ENCODE measurements around the gene NCAM1.

NCAM1 gene

DNA sequence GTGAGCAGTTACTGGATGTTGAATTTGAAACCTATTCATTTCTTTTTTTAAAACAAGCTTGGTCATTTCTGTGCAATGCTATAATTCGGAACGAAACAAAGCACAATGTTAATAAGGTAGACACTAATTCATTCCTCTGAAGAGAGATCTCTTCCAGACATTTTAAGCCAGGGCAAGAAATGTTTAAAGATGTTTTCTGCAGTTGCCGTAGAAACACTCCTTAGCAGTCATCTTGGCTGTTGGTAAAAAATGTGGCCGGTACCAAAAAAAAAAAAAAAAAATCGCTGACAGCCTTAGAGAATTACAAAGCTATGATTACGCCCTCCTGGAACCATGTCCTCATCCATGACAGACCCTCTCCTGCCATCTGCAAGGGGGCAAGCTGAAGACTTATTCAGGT, 286.7 kb downstream of the NCAM1 start:
- no peaks in the 10 kb centered on the region for H3K36me3 ChIP-seq (replicated peaks; ENCODE audit: low read depth, low read length)
- H3K4me2 ChIP-seq (ENCODE audit: low read length) = no peak overlapping the region
- H3K4me3 ChIP-seq (ENCODE audit: low read length) = no peak overlapping the region
- no peak overlapping the region for H2AFZ ChIP-seq (ENCODE audit: low read depth, low read length)
- TF ChIP-seq EZH2phosphoT487 (IDR thresholded peaks at IDR 0.05; ENCODE audit: low read depth) = no peak
- TF ChIP-seq, protein P1, sequence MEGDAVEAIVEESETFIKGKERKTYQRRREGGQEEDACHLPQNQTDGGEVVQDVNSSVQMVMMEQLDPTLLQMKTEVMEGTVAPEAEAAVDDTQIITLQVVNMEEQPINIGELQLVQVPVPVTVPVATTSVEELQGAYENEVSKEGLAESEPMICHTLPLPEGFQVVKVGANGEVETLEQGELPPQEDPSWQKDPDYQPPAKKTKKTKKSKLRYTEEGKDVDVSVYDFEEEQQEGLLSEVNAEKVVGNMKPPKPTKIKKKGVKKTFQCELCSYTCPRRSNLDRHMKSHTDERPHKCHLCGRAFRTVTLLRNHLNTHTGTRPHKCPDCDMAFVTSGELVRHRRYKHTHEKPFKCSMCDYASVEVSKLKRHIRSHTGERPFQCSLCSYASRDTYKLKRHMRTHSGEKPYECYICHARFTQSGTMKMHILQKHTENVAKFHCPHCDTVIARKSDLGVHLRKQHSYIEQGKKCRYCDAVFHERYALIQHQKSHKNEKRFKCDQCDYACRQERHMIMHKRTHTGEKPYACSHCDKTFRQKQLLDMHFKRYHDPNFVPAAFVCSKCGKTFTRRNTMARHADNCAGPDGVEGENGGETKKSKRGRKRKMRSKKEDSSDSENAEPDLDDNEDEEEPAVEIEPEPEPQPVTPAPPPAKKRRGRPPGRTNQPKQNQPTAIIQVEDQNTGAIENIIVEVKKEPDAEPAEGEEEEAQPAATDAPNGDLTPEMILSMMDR (IDR thresholded peaks at IDR 0.05; ENCODE audit: low read depth, low read length) = no peak
- H3K4me1 ChIP-seq (ENCODE audit: low read length) = no peaks in the 10 kb centered on the region
- no peak overlapping the region for H3K9ac ChIP-seq (ENCODE audit: low read length)
- H3K27me3 ChIP-seq (ENCODE audit: low read depth, low read length) = peaks cover 15% of the 10 kb centered on the region
- H3K79me2 ChIP-seq (ENCODE audit: low read length) = no peaks in the 10 kb centered on the region
- no peak overlapping the region for H3K27ac ChIP-seq (ENCODE audit: low read length)
- no peaks in the 10 kb centered on the region for H3K9me3 ChIP-seq (ENCODE audit: insufficient read depth, low read length)
- H4K20me1 ChIP-seq (ENCODE audit: insufficient read depth, low read length) = no peaks in the 10 kb centered on the region

DNA sequence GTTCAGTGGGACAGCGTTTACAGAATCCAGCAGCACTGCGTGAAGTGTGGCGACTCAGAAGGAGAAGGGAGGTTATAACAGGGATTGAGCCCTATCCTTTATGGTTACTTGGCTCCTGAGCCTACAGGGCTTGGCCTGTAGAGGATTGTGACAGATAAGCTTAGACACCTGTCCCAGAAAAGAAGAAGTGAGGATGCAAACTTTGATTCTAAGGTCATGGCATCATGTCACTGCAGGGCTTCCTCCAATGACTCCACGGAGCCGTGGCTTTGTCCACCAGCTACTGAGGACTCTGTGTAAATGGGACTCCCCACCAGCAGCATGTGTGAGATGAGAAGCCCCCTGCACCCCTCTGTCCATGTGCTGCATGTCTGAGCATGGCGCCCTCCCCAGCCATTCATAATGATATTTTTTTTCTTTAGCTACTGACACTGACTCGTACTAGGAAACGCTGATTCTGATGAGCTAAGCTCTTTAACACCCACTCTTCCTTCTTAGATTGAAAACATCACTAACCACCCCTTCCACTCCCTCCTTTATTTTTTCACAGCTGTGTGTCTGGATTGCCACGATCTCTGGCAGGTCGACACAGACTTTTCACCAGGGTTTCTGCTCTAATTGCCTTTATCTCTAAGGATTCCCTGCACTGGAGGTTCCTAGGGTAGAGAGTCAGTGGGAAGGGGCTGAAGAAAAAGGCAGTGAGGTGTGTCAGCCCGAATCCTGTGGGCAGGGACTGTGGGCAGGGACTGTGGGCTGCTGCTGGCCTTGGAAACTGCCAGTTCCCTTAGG, 287.7 kb downstream of the NCAM1 start:
- H3K27me3 ChIP-seq (ENCODE audit: low read depth, low read length) = peaks cover 22% of the 10 kb centered on the region
- TF ChIP-seq, protein P1 (IDR thresholded peaks at IDR 0.05; ENCODE audit: low read depth, low read length) = no peak
- TF ChIP-seq EZH2phosphoT487 (IDR thresholded peaks at IDR 0.05; ENCODE audit: low read depth) = no peak
- no peaks in the 10 kb centered on the region for H3K4me1 ChIP-seq (ENCODE audit: low read length)

DNA sequence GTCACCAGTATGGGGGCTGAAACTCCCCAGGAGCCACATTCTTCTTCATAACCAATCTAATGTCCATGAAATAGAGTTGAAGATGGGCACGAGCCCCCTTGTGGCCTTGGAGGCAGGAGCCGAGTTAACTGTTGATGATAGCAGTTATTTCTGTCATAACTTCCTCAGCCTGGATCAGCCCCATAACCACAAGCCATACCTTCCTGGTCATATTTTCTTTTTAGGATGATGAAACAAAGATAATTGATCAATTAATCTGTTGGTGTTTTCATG, 288.2 kb downstream of the NCAM1 start:
- no peaks in the 10 kb centered on the region for H4K20me1 ChIP-seq (ENCODE audit: insufficient read depth, low read length)
- H3K4me2 ChIP-seq (ENCODE audit: low read length) = no peak overlapping the region
- peaks cover 22% of the 10 kb centered on the region for H3K27me3 ChIP-seq (ENCODE audit: low read depth, low read length)

More for the DNA sequence above, 287.7 kb downstream of the NCAM1 start:
- H3K36me3 ChIP-seq (replicated peaks; ENCODE audit: low read depth, low read length) = no peaks in the 10 kb centered on the region
- no peak overlapping the region for H3K4me3 ChIP-seq (ENCODE audit: low read length)
- H3K4me2 ChIP-seq (ENCODE audit: low read length) = no peak overlapping the region
- H4K20me1 ChIP-seq (ENCODE audit: insufficient read depth, low read length) = no peaks in the 10 kb centered on the region
- H3K27ac ChIP-seq (ENCODE audit: low read length) = no peak overlapping the region
- H3K9me3 ChIP-seq (ENCODE audit: insufficient read depth, low read length) = no peaks in the 10 kb centered on the region
- no peaks in the 10 kb centered on the region for H3K79me2 ChIP-seq (ENCODE audit: low read length)
- no peak overlapping the region for H3K9ac ChIP-seq (ENCODE audit: low read length)
- H2AFZ ChIP-seq (ENCODE audit: low read depth, low read length) = no peak overlapping the region

DNA sequence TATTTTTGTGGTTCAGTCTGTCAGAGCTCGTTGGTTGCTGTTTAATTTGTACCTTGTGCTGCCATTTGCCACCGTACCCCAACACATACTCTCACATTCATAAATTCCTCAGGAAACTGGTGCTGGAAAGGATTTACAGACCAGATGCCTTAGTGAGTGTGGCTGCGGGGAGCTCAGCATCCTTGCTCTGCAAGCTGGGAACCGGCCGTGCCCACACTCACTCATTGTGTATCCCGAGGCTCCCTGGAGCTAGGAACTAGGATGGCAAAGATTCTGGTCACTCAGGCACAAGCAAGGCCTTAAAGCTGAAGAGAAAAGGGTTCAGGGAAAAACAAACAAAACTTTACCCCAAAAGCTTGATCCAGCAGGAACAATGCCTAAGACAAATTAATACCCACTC, 288.6 kb downstream of the NCAM1 start:
- no peak overlapping the region for H3K27ac ChIP-seq (ENCODE audit: low read length)
- no peak overlapping the region for H2AFZ ChIP-seq (ENCODE audit: low read depth, low read length)
- no peak overlapping the region for H3K4me3 ChIP-seq (ENCODE audit: low read length)
- H3K36me3 ChIP-seq (replicated peaks; ENCODE audit: low read depth, low read length) = no peaks in the 10 kb centered on the region
- no peaks in the 10 kb centered on the region for H3K9me3 ChIP-seq (ENCODE audit: insufficient read depth, low read length)
- no peaks in the 10 kb centered on the region for H3K4me1 ChIP-seq (ENCODE audit: low read length)
- TF ChIP-seq, protein P1 (IDR thresholded peaks at IDR 0.05; ENCODE audit: low read depth, low read length) = no peak
- no peak for TF ChIP-seq EZH2phosphoT487 (IDR thresholded peaks at IDR 0.05; ENCODE audit: low read depth)
- no peak overlapping the region for H3K9ac ChIP-seq (ENCODE audit: low read length)
- no peaks in the 10 kb centered on the region for H4K20me1 ChIP-seq (ENCODE audit: insufficient read depth, low read length)
- no peak overlapping the region for H3K4me2 ChIP-seq (ENCODE audit: low read length)
- H3K27me3 ChIP-seq (ENCODE audit: low read depth, low read length) = peaks cover 22% of the 10 kb centered on the region
- H3K79me2 ChIP-seq (ENCODE audit: low read length) = no peaks in the 10 kb centered on the region

More for the DNA sequence above, 288.2 kb downstream of the NCAM1 start:
- Histone ChIP-seq H3K27ac (ENCODE audit: low read length) (no peak overlapping the region), H3K79me2 (ENCODE audit: low read length) (no peaks in the 10 kb centered on the region), H2AFZ (ENCODE audit: low read depth, low read length) (no peak overlapping the region), H3K36me3 (replicated peaks; ENCODE audit: low read depth, low read length) (no peaks in the 10 kb centered on the region), H3K9me3 (ENCODE audit: insufficient read depth, low read length) (no peaks in the 10 kb centered on the region), H3K4me3 (ENCODE audit: low read length) (no peak overlapping the region), H3K4me1 (ENCODE audit: low read length) (no peaks in the 10 kb centered on the region), H3K9ac (ENCODE audit: low read length) (no peak overlapping the region)
- TF ChIP-seq EZH2phosphoT487 (IDR thresholded peaks at IDR 0.05; ENCODE audit: low read depth) = no peak
- TF ChIP-seq, protein P1 (IDR thresholded peaks at IDR 0.05; ENCODE audit: low read depth, low read length) = no peak
